Testis (tissue), 3 donors: ENCODE data around the gene CD69. TPM values are rescaled to one million over a fixed set of nuclear protein-coding genes. Genes with fewer than 3 reads are reported as not detected.
"Not testable (repeated sequence)": the region's sequence is repeated elsewhere in the genome, so short reads cannot be mapped to it uniquely, and the experiment has no call there.

Experiments used
- DNase-seq: peaks from one replicate; pipeline ENCODE4 v3.0.0-alpha.2; 2019
- H3K27ac ChIP-seq, 2 donors: fragments of 200-600 bp; sonication (generic); one replicate each; pipeline ENCODE4 v1.5.1; 2019
- H3K27me3 ChIP-seq: fragments of 200-600 bp; sonication (generic); one replicate; pipeline ENCODE4 v1.5.1; 2019
- H3K36me3 ChIP-seq: fragments of 200-600 bp; sonication (generic); one replicate; pipeline ENCODE4 v1.5.1; 2017; ENCODE audit warnings: low read depth; ENCODE audit errors: missing control alignments
- H3K4me1 ChIP-seq: fragments of 200-600 bp; sonication (generic); one replicate; pipeline ENCODE4 v1.5.1; 2019
- H3K4me3 ChIP-seq, 2 donors: fragments of 200-600 bp; sonication (generic); one replicate each; pipeline ENCODE4 v1.5.1; 2017 to 2019
- H3K9me3 ChIP-seq: fragments of 200-600 bp; sonication (generic); one replicate; pipeline ENCODE4 v1.5.1; 2017
- CTCF ChIP-seq, 3 experiments: fragments of 450-650 bp in 2 of 3; fragments of 200-600 bp in 1 of 3; sonication (generic) in 1 of 3; IDR thresholded peaks; one replicate each; pipeline ENCODE4 v1.5.1; 2016 to 2019; ENCODE audit warnings: antibody characterized with exemption in 3 of 3, mild to moderate bottlenecking in 2 of 3, moderate library complexity in 1 of 3
- POLR2A ChIP-seq: fragments of 450-650 bp; IDR thresholded peaks from one replicate; pipeline ENCODE4 v1.6.1; 2017; ENCODE audit warnings: antibody characterized with exemption, mild to moderate bottlenecking, moderate library complexity
- WGBS, 2 donors: methylation state at CpG; one replicate each; pipeline ENCODE4 v1.1.5; 2018; 5-methylcytosine and 5-hydroxymethylcytosine counted together
- intact Hi-C: fragments of 100-400 bp; cut with DNase I; formaldehyde crosslinking; loops from one replicate; pipeline ENCODE4 v1.15.1; 2023; ENCODE audit warnings: low total_unique reads
- polyA plus RNA-seq: library from polyadenylated mRNA; stranded (reverse); fragments of 350-450 nt; fragmentation: Illumina TruSeq; extraction: RNeasy Lipid Tissue Mini Kit (QIAGEN cat#74804); gene quantifications from one replicate; pipeline ENCODE4 v1.2.3, GENCODE V29; 2014; ENCODE audit warnings: low read depth, low replicate concordance; ENCODE audit not compliant: insufficient read depth
- total RNA-seq, 2 donors: library from RNA; depleted of rRNA; stranded (reverse); fragments of >200 nt; gene quantifications; one replicate each; pipeline ENCODE4 v1.2.3, GENCODE V29; 2016

Gene CD69
- total and polyA plus RNA-seq, 3 donors from 2014 or later, result 2.1 to 3.3 (median 3.0) TPM

- no peaks in the 10 kb centered on the region for H3K36me3 ChIP-seq
- H3K27me3 ChIP-seq, result no peaks in the 10 kb centered on the region
- no peaks in the 10 kb centered on the region for H3K9me3 ChIP-seq
- intact Hi-C loops, result no loop called here
- H3K4me1 ChIP-seq, result no peaks in the 10 kb centered on the region
- H3K27ac ChIP-seq, result no peak overlapping the region
- 69 to 73% methylated on average over 15 of the region's 15 CpGs for WGBS, 2 donors
- DNase-seq, result no peak
- H3K4me3 ChIP-seq, result no peak overlapping the region
- TF ChIP-seq POLR2A (no peak), CTCF (IDR thresholded peaks at IDR 0.05) (no peak)
Observed at GRCh38 chr12:9717070-9717925, 43.4 kb downstream of the CD69 start.

GRCh38 chr12:9713032-9713558, 47.6 kb downstream of the CD69 start:
- DNase-seq, H3K36me3 ChIP-seq, H3K27me3 ChIP-seq, intact Hi-C loops, H3K4me3 ChIP-seq, H3K4me1 ChIP-seq, H3K27ac ChIP-seq, H3K9me3 ChIP-seq: not testable (repeated sequence)
- 85 to 88% methylated on average over 6 of the region's 6 CpGs for WGBS, 2 donors

DNA sequence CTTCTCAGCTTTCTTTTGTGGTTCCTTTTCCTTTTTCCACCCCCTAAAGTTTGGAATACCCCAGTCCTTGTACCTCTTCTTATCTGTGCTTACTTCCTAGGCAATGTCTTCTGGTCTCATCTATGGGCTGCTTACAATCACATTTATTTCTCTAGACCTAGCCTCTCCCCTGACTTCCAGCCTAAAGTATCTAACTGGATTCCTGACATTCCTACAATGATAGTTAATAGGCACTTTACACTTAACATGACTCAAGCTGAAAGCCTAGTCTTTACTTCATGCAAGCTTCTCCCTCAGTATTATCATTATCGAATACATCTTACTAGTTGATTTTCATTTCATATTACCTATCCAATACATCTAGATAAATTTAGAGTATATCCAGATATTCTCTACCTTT, 49.0 kb downstream of the CD69 start:
- 68 to 76% methylated on average over 1 of the region's 1 CpG for WGBS, 2 donors
- Histone ChIP-seq H3K36me3 (no peaks in the 10 kb centered on the region), H3K27ac (no peak overlapping the region), H3K4me1 (no peaks in the 10 kb centered on the region), H3K4me3 (no peak overlapping the region), H3K27me3 (no peaks in the 10 kb centered on the region), H3K9me3 (no peaks in the 10 kb centered on the region)
- DNase-seq, result no peak
- TF ChIP-seq CTCF (IDR thresholded peaks at IDR 0.05) (no peak), POLR2A (no peak)
- intact Hi-C loops, result no loop called here

- no peak overlapping the region for H3K27ac ChIP-seq
- intact Hi-C loops, result no loop called here
- no peaks in the 10 kb centered on the region for H3K27me3 ChIP-seq
- TF ChIP-seq CTCF (IDR thresholded peaks at IDR 0.05) (no peak), POLR2A (no peak)
- H3K9me3 ChIP-seq, result no peaks in the 10 kb centered on the region
- no peak for DNase-seq
- no peaks in the 10 kb centered on the region for H3K4me1 ChIP-seq
- no peak overlapping the region for H3K4me3 ChIP-seq
- H3K36me3 ChIP-seq, result no peaks in the 10 kb centered on the region
- WGBS, 2 donors, result 89 to 94% methylated on average over 3 of the region's 3 CpGs
Observed at GRCh38 chr12:9710584-9711375, 49.9 kb downstream of the CD69 start.

GRCh38 chr12:9708853-9709252, 51.8 kb downstream of the CD69 start:
- H3K36me3 ChIP-seq, result no peaks in the 10 kb centered on the region
- H3K27ac ChIP-seq, result no peak overlapping the region
- H3K9me3 ChIP-seq, result no peaks in the 10 kb centered on the region
- no peaks in the 10 kb centered on the region for H3K4me1 ChIP-seq
- no peaks in the 10 kb centered on the region for H3K27me3 ChIP-seq
- TF ChIP-seq CTCF (IDR thresholded peaks at IDR 0.05), result no peak
- TF ChIP-seq POLR2A, result no peak
- no peak for DNase-seq
- WGBS, 2 donors, result 96 to 98% methylated on average over 3 of the region's 3 CpGs
- H3K4me3 ChIP-seq, result no peak overlapping the region
- intact Hi-C loops, result no loop called here
